RWPE1 (cell line): Measurements from ENCODE around the gene HLA-DMA.
"Not testable (repeated sequence)": the region's sequence is repeated elsewhere in the genome, so short reads cannot be mapped to it uniquely, and the experiment has no call there.

ENCODE experiments used
- CTCF ChIA-PET: fragments of 350-600 bp; sonication (Branson Sonifier 250); formaldehyde crosslinking; extraction: SDS; loops from one replicate; lab custom pipeline; 2021; lab: Yijun Ruan, JAX
- POLR2A ChIA-PET: fragments of 400-600 bp; formaldehyde crosslinking; extraction: SDS; loops from one replicate; lab custom pipeline; 2020; ENCODE audit warnings: antibody characterized with exemption; ENCODE audit not compliant: low non-redundant PET; lab: Yijun Ruan, JAX
- DNase-seq: peaks from one replicate; pipeline ENCODE4 v3.0.0; 2012; ENCODE audit warnings: low spot score
- H3K27ac ChIP-seq: fragments of 450-650 bp; 2 replicates; pipeline ENCODE4 v1.5.1; 2017
- CTCF ChIP-seq: fragments of 450-650 bp; conservative IDR thresholded peaks from 2 replicates; pipeline ENCODE4 v1.5.1; 2017; ENCODE audit warnings: low read depth, mild to moderate bottlenecking

Gene HLA-DMA

DNA sequence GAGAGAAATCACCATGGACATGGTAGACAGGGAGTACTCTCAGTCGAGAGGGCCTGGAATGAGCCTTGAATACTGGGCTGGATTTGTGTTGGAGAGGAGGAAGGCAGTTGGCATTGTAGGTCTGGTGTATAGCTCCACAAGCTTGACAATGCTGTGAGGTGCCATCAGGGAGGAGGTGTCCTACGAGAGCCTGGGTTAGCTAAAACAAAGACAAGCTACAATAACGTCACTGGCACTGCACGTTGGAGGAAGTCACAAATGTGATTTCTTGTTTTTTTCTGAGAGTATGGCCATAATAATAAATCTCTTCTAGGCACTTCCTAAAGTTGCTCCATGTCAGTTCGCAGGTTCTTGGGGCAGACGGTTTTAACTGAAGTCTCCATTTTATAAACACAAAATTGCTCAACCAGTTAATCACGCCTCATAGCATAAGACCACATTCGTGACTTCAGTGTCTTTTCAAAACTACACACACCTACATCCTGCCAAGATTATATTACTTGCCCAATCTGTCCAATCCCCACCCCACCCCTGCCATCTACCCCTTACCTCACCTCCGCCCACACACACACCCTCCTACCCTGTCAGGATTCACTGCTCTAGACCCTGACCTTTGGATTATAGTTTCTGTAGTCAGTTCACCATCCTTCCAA is 7.7 kb downstream of the HLA-DMA start:
- ChIA-PET POLR2A (no interaction called here), CTCF (interaction anchor here (0.5 to 1.9 kb wide), 2 partner anchors 8 to 11 kb away, joined by 3 to 11 read pairs; partner anchors contain the start of gene HLA-DMA)
- H3K27ac ChIP-seq, result no peak overlapping the region
- TF ChIP-seq CTCF, result no peak
- no peak for DNase-seq

DNA sequence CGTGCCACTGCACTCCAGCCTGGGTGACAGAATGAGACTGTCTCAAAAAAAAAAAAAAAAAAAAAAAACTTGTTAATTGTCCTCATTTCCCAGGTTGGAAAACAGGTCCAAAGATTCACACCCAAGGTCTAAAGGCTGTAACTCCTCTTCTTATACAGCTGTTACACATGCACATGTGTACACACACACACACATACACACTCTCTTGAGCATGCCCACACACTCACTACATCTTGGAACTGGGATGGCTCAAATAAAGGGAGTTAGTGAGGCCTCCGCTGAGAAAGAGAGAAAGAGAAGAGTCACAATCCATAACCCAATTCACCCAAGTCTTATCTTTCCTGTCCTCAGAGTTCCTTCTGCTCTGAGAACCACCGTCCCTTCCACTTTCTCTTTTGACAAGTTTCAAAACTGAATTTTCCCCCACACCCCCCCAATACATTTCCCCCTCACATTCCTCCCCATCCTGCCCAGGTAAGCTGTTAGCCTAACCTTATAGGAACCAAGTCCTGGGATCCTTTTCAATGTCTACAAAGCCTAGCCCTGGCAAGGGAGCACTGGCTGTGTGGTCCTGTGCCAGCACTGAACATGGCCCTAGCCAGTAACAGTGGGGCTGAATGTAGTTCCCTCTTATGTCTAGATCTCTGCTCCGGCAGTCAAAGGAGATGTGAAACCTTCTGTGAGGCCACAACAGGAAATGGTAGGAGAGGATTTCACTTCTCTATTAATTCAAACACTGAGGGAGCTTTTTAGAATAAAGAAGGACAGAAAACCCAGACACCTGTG is 8.8 kb downstream of the HLA-DMA start:
- CTCF ChIA-PET, result interaction anchor here (0.6 to 1.9 kb wide), 2 partner anchors 10 to 23 kb away, joined by 3 to 11 read pairs; no protein-coding TSS in a partner anchor
- no peak overlapping the region for H3K27ac ChIP-seq
- no peak for TF ChIP-seq CTCF
- POLR2A ChIA-PET, result no interaction called here
- no peak for DNase-seq

GRCh38 chr6:32942555-32943123 is 10.3 kb downstream of the HLA-DMA start:
- POLR2A ChIA-PET, H3K27ac ChIP-seq: not testable (repeated sequence)
- CTCF ChIA-PET, result interaction anchor here (0.7 to 1.1 kb wide), 2 partner anchors 25 to 1818 kb away, joined by 4 to 5 read pairs; no protein-coding TSS in a partner anchor

DNA sequence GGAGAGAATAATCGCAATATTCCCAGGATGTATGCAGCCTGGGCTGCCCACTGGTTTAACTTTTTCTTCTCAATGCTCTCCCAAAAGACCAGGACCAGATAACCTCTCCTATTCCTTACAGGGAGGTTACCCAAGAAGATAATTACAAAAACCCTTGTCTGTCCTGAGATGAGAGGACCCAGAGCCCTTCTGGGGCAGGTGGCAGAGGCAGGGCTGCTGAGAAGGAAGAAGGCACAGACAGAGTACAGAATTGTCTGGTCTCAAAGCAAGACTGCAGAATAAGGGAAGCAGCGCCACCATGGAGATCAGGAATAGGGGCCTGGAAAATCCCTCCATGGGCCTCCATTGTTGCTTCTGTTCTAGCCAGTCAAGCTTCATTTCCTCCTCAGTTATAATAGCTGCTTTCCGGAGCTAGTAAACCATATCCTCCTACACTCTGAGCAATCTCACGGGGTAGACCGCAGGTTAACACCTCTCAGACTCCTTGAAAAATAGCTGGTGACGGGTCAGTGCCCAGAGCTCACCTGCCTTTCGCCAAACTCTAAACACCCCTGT is 11.6 kb downstream of the HLA-DMA start:
- POLR2A ChIA-PET, result no interaction called here
- CTCF ChIA-PET, result interaction anchor here (0.6 to 1.1 kb wide), 2 partner anchors 26 to 60 kb away, joined by 3 to 4 read pairs; no protein-coding TSS in a partner anchor
- H3K27ac ChIP-seq, result no peak overlapping the region
- TF ChIP-seq CTCF, result no peak
- DNase-seq, result no peak

More at GRCh38 chr6:32942555-32943123, 10.3 kb downstream of the HLA-DMA start:
- not testable (repeated sequence) for DNase-seq

DNA sequence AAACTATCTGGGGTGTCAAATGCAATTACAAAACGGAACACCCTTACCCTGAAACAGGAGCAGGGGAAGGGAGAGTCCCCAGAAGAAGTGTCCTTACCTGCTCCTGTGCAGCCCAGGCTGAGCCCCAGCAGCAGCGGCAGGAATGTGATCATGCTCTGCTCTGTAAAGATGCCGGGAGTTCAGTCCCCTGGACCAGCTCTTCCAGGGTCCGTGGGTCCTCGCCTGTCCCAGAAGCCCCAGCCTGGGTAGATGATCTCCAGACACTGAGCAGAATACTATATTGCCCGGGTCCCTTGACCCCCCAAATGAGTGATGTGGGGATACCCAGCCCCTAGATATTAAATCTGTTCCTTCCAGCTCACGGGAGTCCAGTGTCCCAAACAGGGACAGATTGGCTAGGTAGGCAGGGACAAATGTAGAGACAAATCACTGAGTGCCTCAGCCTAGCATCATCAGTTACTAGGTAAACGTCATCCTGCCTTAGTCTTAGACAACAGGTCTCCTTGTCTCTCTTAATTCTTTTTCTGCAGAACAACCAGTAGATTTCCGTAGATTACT is 12.2 kb downstream of the HLA-DMA start, which contains the start of gene HLA-DMB:
TSS of gene HLA-DMB (minus strand) at position 373 of the 558 bp plus-strand sequence. CDS start at position 152, 221 bp downstream.
- ChIA-PET POLR2A (no interaction called here), CTCF (interaction anchor here (0.6 to 1.2 kb wide), 3 partner anchors 12 to 69 kb away, joined by 3 read pairs; partner anchors contain the start of gene HLA-DMA)
- peak; percentile 84 for DNase-seq
- no peak for TF ChIP-seq CTCF
- no peak within 1 kb of the TSS for H3K27ac ChIP-seq

DNA sequence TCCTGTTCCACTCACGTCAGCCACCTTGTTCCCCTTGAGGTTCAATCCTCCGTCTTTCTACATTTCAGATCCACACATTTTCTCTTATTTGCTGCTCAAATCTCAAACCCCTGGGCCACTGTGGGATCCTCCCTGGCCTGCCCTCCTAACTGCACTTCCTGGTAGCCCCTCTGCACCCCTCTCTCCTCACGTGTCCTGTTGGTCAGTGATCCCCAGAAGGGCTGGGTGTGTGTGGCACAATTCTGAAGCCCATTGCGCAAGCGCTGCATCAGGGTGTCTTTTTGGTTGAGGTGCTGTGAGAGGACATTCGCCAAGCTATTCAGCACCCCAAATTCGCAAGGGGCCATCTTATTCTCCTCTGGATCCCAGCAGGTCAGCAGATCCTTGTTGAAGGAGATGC is 14.4 kb downstream of the HLA-DMA start:
- ChIA-PET CTCF (interaction anchor here (0.7 kb wide), 2 partner anchors 29 to 310 kb away, joined by 3 read pairs; no protein-coding TSS in a partner anchor), POLR2A (no interaction called here)
- no peak for TF ChIP-seq CTCF
- H3K27ac ChIP-seq, result no peak overlapping the region
- no peak for DNase-seq
